Measurements from ENCODE around the gene PFDN6. TPM values are rescaled to one million over a fixed set of nuclear protein-coding genes. Genes with fewer than 3 reads are reported as not detected.
A peak's percentile ranks its signal among the peaks of the same experiment; 100 is the strongest.

PFDN6 gene
- total and polyA plus RNA-seq, 2 of the 13 experiments (the other 11 are each of a cell fraction or from before 2014, with no cell fraction given), result 75.5 to 87.0 TPM

DNA sequence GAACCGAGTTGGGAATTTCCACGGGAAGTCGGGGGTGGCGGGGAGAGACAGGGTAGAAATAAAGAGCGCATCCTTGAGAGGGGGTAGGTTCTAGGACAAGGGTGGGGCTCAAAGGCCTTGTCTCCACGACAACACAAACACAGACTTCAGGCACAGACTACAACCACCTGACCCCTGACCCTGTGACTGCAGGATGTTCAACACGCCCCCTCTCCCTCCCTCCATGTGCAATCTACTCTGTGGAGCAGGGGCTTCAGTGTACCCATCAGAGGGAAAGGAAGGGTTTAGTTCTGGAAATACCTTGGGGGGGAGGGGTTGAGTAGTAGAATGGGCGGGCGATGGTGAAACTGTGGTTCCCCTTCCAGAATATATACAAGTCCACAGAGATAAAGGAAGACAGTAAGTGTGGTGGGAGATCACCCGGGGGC lies 25.1 kb downstream of the PFDN6 start (continued):
- TF ChIP-seq, protein P1, sequence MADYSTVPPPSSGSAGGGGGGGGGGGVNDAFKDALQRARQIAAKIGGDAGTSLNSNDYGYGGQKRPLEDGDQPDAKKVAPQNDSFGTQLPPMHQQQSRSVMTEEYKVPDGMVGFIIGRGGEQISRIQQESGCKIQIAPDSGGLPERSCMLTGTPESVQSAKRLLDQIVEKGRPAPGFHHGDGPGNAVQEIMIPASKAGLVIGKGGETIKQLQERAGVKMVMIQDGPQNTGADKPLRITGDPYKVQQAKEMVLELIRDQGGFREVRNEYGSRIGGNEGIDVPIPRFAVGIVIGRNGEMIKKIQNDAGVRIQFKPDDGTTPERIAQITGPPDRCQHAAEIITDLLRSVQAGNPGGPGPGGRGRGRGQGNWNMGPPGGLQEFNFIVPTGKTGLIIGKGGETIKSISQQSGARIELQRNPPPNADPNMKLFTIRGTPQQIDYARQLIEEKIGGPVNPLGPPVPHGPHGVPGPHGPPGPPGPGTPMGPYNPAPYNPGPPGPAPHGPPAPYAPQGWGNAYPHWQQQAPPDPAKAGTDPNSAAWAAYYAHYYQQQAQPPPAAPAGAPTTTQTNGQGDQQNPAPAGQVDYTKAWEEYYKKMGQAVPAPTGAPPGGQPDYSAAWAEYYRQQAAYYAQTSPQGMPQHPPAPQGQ (CRISPR knock-in tag; IDR thresholded peaks at IDR 0.05; ENCODE audit: borderline replicate concordance), result no peak
- TF ChIP-seq ZMYM3 (CRISPR knock-in tag; IDR thresholded peaks at IDR 0.05), result no peak
- TF ChIP-seq ZNF335 (CRISPR knock-in tag; IDR thresholded peaks at IDR 0.05), result peak; percentile 8; the same call in 1 of the 2 replicates
- TF ChIP-seq HNF4A (CRISPR knock-in tag; IDR thresholded peaks at IDR 0.05), result 0 out of 2 replicates have a peak, but pooled peaks have one; percentile 9
- 0 out of 2 replicates have a peak, but pooled peaks have one; percentile 9 for TF ChIP-seq ZFP90 (CRISPR knock-in tag; IDR thresholded peaks at IDR 0.05; ENCODE audit: borderline replicate concordance)
- TF ChIP-seq, protein P2, sequence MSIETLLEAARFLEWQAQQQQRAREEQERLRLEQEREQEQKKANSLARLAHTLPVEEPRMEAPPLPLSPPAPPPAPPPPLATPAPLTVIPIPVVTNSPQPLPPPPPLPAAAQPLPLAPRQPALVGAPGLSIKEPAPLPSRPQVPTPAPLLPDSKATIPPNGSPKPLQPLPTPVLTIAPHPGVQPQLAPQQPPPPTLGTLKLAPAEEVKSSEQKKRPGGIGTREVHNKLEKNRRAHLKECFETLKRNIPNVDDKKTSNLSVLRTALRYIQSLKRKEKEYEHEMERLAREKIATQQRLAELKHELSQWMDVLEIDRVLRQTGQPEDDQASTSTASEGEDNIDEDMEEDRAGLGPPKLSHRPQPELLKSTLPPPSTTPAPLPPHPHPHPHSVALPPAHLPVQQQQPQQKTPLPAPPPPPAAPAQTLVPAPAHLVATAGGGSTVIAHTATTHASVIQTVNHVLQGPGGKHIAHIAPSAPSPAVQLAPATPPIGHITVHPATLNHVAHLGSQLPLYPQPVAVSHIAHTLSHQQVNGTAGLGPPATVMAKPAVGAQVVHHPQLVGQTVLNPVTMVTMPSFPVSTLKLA (IDR thresholded peaks at IDR 0.05), result peak; percentile 35; the same call in 1 of the 2 replicates
- no peak for TF ChIP-seq SMAD1 (CRISPR knock-in tag; IDR thresholded peaks at IDR 0.05; ENCODE audit: borderline replicate concordance, low read depth)
- TF ChIP-seq LCORL (IDR thresholded peaks at IDR 0.05), result no peak
- TF ChIP-seq LCORL (CRISPR knock-in tag; IDR thresholded peaks at IDR 0.05), result no peak
- no peak for TF ChIP-seq NONO (IDR thresholded peaks at IDR 0.05)
- TF ChIP-seq NONO (CRISPR knock-in tag; conservative IDR thresholded peaks at IDR 0.05), result 0 out of 2 replicates have a peak, but pooled peaks have one; percentile 1
- no peak for TF ChIP-seq FLYWCH1 (CRISPR knock-in tag; IDR thresholded peaks at IDR 0.05)
- TF ChIP-seq PAXIP1 (CRISPR knock-in tag; conservative IDR thresholded peaks at IDR 0.05), result 0 out of 2 replicates have a peak, but pooled peaks have one; percentile 28
- no peak for TF ChIP-seq FIP1L1 (IDR thresholded peaks at IDR 0.05; ENCODE audit: borderline replicate concordance, insufficient read depth, low read depth, low read length)
- no peak for TF ChIP-seq MTA3 (CRISPR knock-in tag; IDR thresholded peaks at IDR 0.05)
- TF ChIP-seq, protein P3, sequence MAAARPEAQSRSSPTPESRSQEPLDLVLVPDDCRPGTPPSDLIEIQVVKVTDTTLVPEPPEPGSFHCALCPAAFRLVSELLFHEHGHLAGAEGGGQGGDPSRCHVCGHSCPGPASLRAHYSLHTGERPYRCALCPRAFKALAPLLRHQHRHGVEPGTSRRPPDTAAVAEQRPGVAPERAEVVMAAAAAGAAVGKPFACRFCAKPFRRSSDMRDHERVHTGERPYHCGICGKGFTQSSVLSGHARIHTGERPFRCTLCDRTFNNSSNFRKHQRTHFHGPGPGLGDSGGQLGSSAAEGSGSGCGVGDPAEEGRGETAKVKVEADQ (CRISPR knock-in tag; IDR thresholded peaks at IDR 0.05; ENCODE audit: borderline replicate concordance), result no peak
- no peak for TF ChIP-seq ATF7-NPFF (CRISPR knock-in tag; IDR thresholded peaks at IDR 0.05; ENCODE audit: low read depth)
- TF ChIP-seq MXI1 (IDR thresholded peaks at IDR 0.05; ENCODE audit: borderline replicate concordance, low read depth, low read length), result peak; percentile 73; the same call in 1 of the 3 replicates
- peak; percentile 37; the same call in 1 of the 2 replicates for TF ChIP-seq SP5 (CRISPR knock-in tag; IDR thresholded peaks at IDR 0.05; ENCODE audit: borderline replicate concordance, low read depth)
- TF ChIP-seq RXRB (CRISPR knock-in tag; IDR thresholded peaks at IDR 0.05; ENCODE audit: borderline replicate concordance), result peak; percentile 44; the same call in 1 of the 2 replicates
- no peak; the same call in 1 of the 2 replicates for TF ChIP-seq HNF4G (IDR thresholded peaks at IDR 0.05; ENCODE audit: borderline replicate concordance, low read depth, low read length)
- no peak for TF ChIP-seq HNF4G (CRISPR knock-in tag; IDR thresholded peaks at IDR 0.05; ENCODE audit: borderline replicate concordance, low read depth)
- peak; percentile 49; the same call in 1 of the 2 replicates for TF ChIP-seq TARDBP (CRISPR knock-in tag; IDR thresholded peaks at IDR 0.05)
